Calu3 (cell line): ENCODE data around the gene COPZ1. TPM values are rescaled to one million over a fixed set of nuclear protein-coding genes. Genes with fewer than 3 reads are reported as not detected.

Experiments used
- BruUV-seq: library from RNA; stranded (reverse); fragments of 400-500 nt; replicated peaks from 2 replicates; lab custom pipeline; 2021; lab: Mats Ljungman, UMichigan
- CTCF ChIA-PET: fragments of 300-600 bp; sonication (Branson Sonifier 250); formaldehyde crosslinking; loops from one replicate; lab custom pipeline; 2022; ENCODE audit warnings: antibody characterized with exemption; lab: Charles Lee
- DNase-seq: peaks from one replicate; pipeline ENCODE4 v3.0.0; 2022
- H3K27ac Mint-ChIP-seq: one replicate; pipeline ENCODE4 v1.8.0; 2022; ENCODE audit warnings: mixed read lengths; ENCODE audit not compliant: unreplicated experiment
- H3K27me3 Mint-ChIP-seq: one replicate; pipeline ENCODE4 v1.8.0; 2022; ENCODE audit warnings: mixed read lengths; ENCODE audit not compliant: unreplicated experiment
- H3K36me3 Mint-ChIP-seq: one replicate; pipeline ENCODE4 v1.8.0; 2022; ENCODE audit warnings: mild to moderate bottlenecking, moderate library complexity, mixed read lengths; ENCODE audit not compliant: insufficient read depth, unreplicated experiment
- H3K4me1 Mint-ChIP-seq: one replicate; pipeline ENCODE4 v1.8.0; 2022; ENCODE audit warnings: mild to moderate bottlenecking, low read depth, mixed read lengths; ENCODE audit not compliant: unreplicated experiment
- H3K4me3 Mint-ChIP-seq: one replicate; pipeline ENCODE4 v1.8.0; 2022; ENCODE audit warnings: mild to moderate bottlenecking, low read depth, moderate library complexity, mixed read lengths; ENCODE audit not compliant: unreplicated experiment
- H3K9me3 Mint-ChIP-seq: one replicate; pipeline ENCODE4 v1.8.0; 2022; ENCODE audit warnings: low read depth, mixed read lengths; ENCODE audit not compliant: unreplicated experiment
- intact Hi-C: fragments of 100-400 bp; cut with micrococcal nuclease; formaldehyde crosslinking; loops from one replicate; pipeline ENCODE4 v1.10.0; 2022; ENCODE audit not compliant: unreplicated experiment
- total RNA-seq: library from RNA; stranded (reverse); gene quantifications from 2 replicates; pipeline ENCODE4 v1.2.3, GENCODE V29; 2022
- TF ChIP-seq, protein P1 (sequence below): fragments of 200-600 bp; IDR thresholded peaks from one replicate; pipeline ENCODE4 v1.8.0; 2022; ENCODE audit warnings: antibody characterized with exemption; ENCODE audit not compliant: unreplicated experiment

COPZ1 gene
- total RNA-seq, 1 experiment from 2014 or later = 173 TPM

DNA sequence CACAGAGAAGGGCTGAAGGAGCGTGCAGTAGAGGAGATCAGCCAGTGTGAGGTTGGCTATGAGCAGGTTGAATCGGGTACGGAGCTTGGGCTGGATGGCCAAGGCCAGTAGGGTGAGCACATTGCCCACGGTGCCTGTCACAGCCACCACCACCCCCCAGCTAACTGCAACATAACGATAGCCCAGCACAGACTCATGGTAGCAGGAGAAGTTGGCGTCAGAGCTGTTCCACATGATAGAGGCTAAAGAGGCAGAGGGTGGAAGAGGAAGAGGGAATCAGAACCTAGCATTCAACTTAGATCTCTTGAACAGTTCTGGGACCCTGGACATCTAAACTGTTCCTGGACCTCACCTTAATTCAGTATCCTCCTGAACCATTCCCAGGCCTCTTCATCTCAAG, 38.7 kb downstream of the COPZ1 start:
- Mint-ChIP-seq H3K9me3 (no peaks in the 10 kb centered on the region), H3K36me3 (no peaks in the 10 kb centered on the region)
- intact Hi-C loops = loop anchor here (10.0 kb wide), 1 partner anchor 109 kb away; no protein-coding TSS in a partner anchor

DNA sequence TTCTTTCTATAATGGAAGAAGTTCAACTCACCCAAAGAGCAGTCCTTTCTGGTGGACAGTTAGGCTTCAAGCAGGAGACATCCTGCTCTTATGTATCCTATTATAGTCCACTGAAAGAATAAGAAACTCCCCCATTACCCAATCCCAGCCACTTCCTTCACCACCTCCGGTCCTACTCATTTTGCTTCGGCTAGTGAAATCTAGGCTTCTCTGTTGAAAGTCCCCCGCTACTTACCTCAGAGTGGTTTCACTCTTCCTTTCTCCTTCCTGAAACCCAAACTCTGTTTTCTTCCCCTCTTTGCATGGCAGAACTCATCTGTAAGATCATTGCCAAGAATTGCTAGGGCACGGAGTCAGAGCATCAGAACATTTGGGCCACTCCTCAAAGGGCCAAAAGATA, 39.5 kb downstream of the COPZ1 start, which contains the start of gene GPR84:
Gene GPR84, minus strand, starts transcription at position 74 of the 400 bp plus-strand sequence. CDS start 635 bp downstream, outside the sequence.
- Mint-ChIP-seq H3K36me3 (peaks cover under 1% of the 10 kb centered on the region), H3K27ac (no peak within 1 kb of the TSS), H3K9me3 (no peaks in the 10 kb centered on the region), H3K4me3 (no peak within 1 kb of the TSS), H3K27me3 (peaks cover 50% of the 10 kb centered on the region), H3K4me1 (peaks cover 17% of the 10 kb centered on the region)
- BruUV-seq = no TSS peak
- intact Hi-C loops = loop anchor here (10.0 kb wide), 1 partner anchor 110 kb away; no protein-coding TSS in a partner anchor
- TF ChIP-seq, protein P1, sequence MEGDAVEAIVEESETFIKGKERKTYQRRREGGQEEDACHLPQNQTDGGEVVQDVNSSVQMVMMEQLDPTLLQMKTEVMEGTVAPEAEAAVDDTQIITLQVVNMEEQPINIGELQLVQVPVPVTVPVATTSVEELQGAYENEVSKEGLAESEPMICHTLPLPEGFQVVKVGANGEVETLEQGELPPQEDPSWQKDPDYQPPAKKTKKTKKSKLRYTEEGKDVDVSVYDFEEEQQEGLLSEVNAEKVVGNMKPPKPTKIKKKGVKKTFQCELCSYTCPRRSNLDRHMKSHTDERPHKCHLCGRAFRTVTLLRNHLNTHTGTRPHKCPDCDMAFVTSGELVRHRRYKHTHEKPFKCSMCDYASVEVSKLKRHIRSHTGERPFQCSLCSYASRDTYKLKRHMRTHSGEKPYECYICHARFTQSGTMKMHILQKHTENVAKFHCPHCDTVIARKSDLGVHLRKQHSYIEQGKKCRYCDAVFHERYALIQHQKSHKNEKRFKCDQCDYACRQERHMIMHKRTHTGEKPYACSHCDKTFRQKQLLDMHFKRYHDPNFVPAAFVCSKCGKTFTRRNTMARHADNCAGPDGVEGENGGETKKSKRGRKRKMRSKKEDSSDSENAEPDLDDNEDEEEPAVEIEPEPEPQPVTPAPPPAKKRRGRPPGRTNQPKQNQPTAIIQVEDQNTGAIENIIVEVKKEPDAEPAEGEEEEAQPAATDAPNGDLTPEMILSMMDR = no peak
- no peak for DNase-seq
- CTCF ChIA-PET = no interaction called here

More for the DNA sequence above, 38.7 kb downstream of the COPZ1 start:
- Mint-ChIP-seq H3K27ac (no peak overlapping the region), H3K4me1 (peaks cover 9% of the 10 kb centered on the region), H3K27me3 (peaks cover 42% of the 10 kb centered on the region), H3K4me3 (no peak overlapping the region)
- CTCF ChIA-PET = no interaction called here
- BruUV-seq = no TSS peak
- TF ChIP-seq, protein P1 = no peak
- DNase-seq = no peak

DNA sequence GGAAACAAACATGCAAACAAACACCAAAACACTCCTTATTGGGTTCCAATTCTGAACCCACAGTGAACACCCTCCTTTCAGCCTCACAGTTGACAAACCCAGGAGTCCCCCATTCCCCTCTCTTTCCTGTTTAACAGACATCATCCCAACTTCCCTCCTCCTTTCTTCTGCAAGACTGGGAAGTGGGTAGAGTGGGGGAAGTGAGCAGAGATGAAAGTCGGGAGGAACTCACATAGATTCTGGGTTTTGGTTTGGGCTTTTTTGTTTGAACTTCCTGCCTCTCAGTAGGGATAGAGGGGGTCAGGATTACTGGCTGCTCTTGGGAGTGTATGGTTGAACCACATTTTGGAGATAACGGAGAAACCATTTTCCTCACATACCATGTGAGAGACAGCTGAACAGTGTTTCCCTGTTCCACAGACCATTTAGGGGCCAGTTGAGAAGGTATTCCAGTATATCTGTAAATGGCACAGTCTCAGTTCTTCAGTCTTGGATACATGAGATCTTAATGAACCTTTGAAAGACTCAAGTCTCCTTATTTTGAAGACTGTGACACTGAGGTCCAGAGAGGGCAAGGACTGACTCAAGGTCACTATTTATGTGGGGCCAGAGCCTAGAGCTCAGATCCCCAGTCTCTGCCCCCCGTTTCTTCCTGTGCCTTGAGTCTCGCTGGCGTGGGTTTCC, 43.2 kb downstream of the COPZ1 start:
- H3K36me3 Mint-ChIP-seq = peaks cover 11% of the 10 kb centered on the region
- CTCF ChIA-PET = interaction anchor here (0.6 to 1.5 kb wide), 7 partner anchors 9 to 149 kb away, joined by 3 to 14 read pairs (median 7); no protein-coding TSS in a partner anchor
- H3K27ac Mint-ChIP-seq = no peak overlapping the region

More for the DNA sequence above, 43.2 kb downstream of the COPZ1 start:
- no TSS peak for BruUV-seq
- Mint-ChIP-seq H3K4me1 (peaks cover 37% of the 10 kb centered on the region), H3K9me3 (no peaks in the 10 kb centered on the region), H3K27me3 (peaks cover 48% of the 10 kb centered on the region), H3K4me3 (no peak overlapping the region)
- TF ChIP-seq, protein P1 = no peak
- DNase-seq = no peak
- intact Hi-C loops = loop anchor here (2.0 to 10.0 kb wide), 2 partner anchors 113 to 147 kb away; no protein-coding TSS in a partner anchor
